Measurements from ENCODE around the gene ITGA2B. TPM values are rescaled to one million over a fixed set of nuclear protein-coding genes. Genes with fewer than 3 reads are reported as not detected.

ITGA2B gene
- total and polyA plus RNA-seq, 2 of the 13 experiments (the other 11 are each of a cell fraction or from before 2014, with no cell fraction given): 0.38 to 1.1 TPM

DNA sequence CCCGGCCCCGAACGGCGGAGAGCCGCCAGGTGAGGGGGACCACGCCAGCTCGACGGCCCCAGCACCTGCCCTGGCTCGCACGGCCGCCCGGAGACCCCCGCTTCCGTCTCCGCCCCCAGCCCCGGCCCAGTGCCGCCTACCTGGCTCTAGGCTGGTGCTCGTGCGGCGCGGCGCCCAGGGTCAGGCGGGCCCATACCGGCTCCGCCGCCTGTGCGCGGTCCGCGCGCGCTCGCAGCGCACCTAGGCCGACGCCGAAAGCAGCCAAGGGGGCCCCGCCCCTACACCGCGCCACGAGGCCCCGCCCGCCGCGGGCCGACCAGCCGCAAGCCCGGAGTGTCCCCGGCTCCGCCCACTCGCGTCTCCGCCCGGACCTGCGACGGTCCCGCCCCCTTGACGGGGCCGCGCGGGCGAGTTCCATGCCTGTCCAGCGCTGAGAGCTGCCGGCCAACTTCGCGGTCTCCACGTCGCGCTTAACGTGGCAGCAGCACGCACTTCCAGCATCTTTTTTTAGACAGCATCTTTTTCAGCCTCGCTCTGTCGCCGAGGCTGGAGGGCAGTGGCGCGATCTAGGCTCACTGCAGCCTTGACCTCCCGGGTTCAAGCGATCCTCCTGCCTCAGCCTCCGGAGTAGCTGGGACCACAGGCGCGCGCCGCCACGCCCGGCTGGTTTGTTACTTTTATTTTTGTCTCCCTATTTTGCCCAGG, 64.7 kb downstream of the ITGA2B start, which contains the start of gene SLC25A39 (continued):
- TF ChIP-seq, protein P1, sequence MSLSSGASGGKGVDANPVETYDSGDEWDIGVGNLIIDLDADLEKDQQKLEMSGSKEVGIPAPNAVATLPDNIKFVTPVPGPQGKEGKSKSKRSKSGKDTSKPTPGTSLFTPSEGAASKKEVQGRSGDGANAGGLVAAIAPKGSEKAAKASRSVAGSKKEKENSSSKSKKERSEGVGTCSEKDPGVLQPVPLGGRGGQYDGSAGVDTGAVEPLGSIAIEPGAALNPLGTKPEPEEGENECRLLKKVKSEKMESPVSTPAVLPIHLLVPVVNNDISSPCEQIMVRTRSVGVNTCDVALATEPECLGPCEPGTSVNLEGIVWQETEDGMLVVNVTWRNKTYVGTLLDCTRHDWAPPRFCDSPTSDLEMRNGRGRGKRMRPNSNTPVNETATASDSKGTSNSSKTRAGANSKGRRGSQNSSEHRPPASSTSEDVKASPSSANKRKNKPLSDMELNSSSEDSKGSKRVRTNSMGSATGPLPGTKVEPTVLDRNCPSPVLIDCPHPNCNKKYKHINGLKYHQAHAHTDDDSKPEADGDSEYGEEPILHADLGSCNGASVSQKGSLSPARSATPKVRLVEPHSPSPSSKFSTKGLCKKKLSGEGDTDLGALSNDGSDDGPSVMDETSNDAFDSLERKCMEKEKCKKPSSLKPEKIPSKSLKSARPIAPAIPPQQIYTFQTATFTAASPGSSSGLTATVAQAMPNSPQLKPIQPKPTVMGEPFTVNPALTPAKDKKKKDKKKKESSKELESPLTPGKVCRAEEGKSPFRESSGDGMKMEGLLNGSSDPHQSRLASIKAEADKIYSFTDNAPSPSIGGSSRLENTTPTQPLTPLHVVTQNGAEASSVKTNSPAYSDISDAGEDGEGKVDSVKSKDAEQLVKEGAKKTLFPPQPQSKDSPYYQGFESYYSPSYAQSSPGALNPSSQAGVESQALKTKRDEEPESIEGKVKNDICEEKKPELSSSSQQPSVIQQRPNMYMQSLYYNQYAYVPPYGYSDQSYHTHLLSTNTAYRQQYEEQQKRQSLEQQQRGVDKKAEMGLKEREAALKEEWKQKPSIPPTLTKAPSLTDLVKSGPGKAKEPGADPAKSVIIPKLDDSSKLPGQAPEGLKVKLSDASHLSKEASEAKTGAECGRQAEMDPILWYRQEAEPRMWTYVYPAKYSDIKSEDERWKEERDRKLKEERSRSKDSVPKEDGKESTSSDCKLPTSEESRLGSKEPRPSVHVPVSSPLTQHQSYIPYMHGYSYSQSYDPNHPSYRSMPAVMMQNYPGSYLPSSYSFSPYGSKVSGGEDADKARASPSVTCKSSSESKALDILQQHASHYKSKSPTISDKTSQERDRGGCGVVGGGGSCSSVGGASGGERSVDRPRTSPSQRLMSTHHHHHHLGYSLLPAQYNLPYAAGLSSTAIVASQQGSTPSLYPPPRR (CRISPR knock-in tag; IDR thresholded peaks at IDR 0.05; ENCODE audit: borderline replicate concordance): no peak
- TF ChIP-seq, protein P2, sequence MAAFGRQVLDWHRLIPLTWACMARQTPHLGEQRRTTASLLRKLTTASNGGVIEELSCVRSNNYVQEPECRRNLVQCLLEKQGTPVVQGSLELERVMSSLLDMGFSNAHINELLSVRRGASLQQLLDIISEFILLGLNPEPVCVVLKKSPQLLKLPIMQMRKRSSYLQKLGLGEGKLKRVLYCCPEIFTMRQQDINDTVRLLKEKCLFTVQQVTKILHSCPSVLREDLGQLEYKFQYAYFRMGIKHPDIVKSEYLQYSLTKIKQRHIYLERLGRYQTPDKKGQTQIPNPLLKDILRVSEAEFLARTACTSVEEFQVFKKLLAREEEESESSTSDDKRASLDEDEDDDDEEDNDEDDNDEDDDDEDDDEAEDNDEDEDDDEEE (CRISPR knock-in tag; IDR thresholded peaks at IDR 0.05): peak; percentile 92; the same call in 1 of the 2 replicates
- no peak for TF ChIP-seq ZNF766 (CRISPR knock-in tag; IDR thresholded peaks at IDR 0.05; ENCODE audit: borderline replicate concordance)
- no peak for TF ChIP-seq MTF1 (CRISPR knock-in tag; IDR thresholded peaks at IDR 0.05)
- no peak; the same call in 1 of the 2 replicates for TF ChIP-seq MTF2 (CRISPR knock-in tag; IDR thresholded peaks at IDR 0.05; ENCODE audit: borderline replicate concordance)
- no peak for TF ChIP-seq MYNN (CRISPR knock-in tag; IDR thresholded peaks at IDR 0.05; ENCODE audit: low read depth)
- 0 out of 2 replicates have a peak, but pooled peaks have one; percentile 7 for TF ChIP-seq FOXM1 (CRISPR knock-in tag; IDR thresholded peaks at IDR 0.05)
- TF ChIP-seq, protein P3, sequence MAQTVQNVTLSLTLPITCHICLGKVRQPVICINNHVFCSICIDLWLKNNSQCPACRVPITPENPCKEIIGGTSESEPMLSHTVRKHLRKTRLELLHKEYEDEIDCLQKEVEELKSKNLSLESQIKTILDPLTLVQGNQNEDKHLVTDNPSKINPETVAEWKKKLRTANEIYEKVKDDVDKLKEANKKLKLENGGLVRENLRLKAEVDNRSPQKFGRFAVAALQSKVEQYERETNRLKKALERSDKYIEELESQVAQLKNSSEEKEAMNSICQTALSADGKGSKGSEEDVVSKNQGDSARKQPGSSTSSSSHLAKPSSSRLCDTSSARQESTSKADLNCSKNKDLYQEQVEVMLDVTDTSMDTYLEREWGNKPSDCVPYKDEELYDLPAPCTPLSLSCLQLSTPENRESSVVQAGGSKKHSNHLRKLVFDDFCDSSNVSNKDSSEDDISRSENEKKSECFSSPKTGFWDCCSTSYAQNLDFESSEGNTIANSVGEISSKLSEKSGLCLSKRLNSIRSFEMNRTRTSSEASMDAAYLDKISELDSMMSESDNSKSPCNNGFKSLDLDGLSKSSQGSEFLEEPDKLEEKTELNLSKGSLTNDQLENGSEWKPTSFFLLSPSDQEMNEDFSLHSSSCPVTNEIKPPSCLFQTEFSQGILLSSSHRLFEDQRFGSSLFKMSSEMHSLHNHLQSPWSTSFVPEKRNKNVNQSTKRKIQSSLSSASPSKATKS (CRISPR knock-in tag; IDR thresholded peaks at IDR 0.05): no peak
- TF ChIP-seq, protein P4, sequence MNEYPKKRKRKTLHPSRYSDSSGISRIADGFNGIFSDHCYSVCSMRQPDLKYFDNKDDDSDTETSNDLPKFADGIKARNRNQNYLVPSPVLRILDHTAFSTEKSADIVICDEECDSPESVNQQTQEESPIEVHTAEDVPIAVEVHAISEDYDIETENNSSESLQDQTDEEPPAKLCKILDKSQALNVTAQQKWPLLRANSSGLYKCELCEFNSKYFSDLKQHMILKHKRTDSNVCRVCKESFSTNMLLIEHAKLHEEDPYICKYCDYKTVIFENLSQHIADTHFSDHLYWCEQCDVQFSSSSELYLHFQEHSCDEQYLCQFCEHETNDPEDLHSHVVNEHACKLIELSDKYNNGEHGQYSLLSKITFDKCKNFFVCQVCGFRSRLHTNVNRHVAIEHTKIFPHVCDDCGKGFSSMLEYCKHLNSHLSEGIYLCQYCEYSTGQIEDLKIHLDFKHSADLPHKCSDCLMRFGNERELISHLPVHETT (CRISPR knock-in tag; conservative IDR thresholded peaks at IDR 0.05): no peak; the same call in 1 of the 2 replicates
- TF ChIP-seq ZMYM3 (CRISPR knock-in tag; IDR thresholded peaks at IDR 0.05): peak; percentile 94
- no peak for TF ChIP-seq ZNF562 (CRISPR knock-in tag; IDR thresholded peaks at IDR 0.05; ENCODE audit: borderline replicate concordance)
- no peak for TF ChIP-seq BRD4 (CRISPR knock-in tag; IDR thresholded peaks at IDR 0.05)
- no peak for TF ChIP-seq ZNF367 (CRISPR knock-in tag; IDR thresholded peaks at IDR 0.05; ENCODE audit: borderline replicate concordance)
- peak; percentile 96; the same call in 2 of the 3 replicates for TF ChIP-seq MXI1 (IDR thresholded peaks at IDR 0.05; ENCODE audit: borderline replicate concordance, low read depth, low read length)
- TF ChIP-seq SKI (IDR thresholded peaks at IDR 0.05; ENCODE audit: partially characterized antibody): peak; percentile 90
- TF ChIP-seq ZNF232 (CRISPR knock-in tag; IDR thresholded peaks at IDR 0.05; ENCODE audit: borderline replicate concordance): no peak; the same call in 1 of the 2 replicates
- TF ChIP-seq SPEN (CRISPR knock-in tag; IDR thresholded peaks at IDR 0.05; ENCODE audit: low read depth): peak; percentile 89; the same call in 1 of the 2 replicates
